Small intestine (tissue), 7 donors: ENCODE data around the gene SERPINA12. TPM values are rescaled to one million over a fixed set of nuclear protein-coding genes. Genes with fewer than 3 reads are reported as not detected.

Source experiments
- DNase-seq, 2 donors: peaks; one replicate each; pipeline versions ENCODE4 v3.0.0 to v3.0.0-alpha.2; 2013
- FAIRE-seq: peaks from 2 replicates; lab custom pipeline; 2012; peaks lifted over from hg19 to GRCh38; lab: Jason Lieb, UNC
- H3K27ac ChIP-seq, 3 donors: one replicate each; pipeline ENCODE4 v1.5.1; 2013; ENCODE audit warnings: low read length in 2 of 3, mild to moderate bottlenecking in 2 of 3, control low read depth in 1 of 3, inconsistent platforms in 1 of 3, low read depth in 1 of 3, moderate library complexity in 1 of 3
- H3K27me3 ChIP-seq, 3 donors: one replicate each; pipeline ENCODE4 v1.6.1; 2013; ENCODE audit warnings: low read length in 3 of 3, inconsistent platforms in 1 of 3; ENCODE audit not compliant: control insufficient read depth in 3 of 3, insufficient read depth in 3 of 3
- H3K36me3 ChIP-seq, 3 donors: one replicate each; pipeline ENCODE4 v1.6.1; 2013; ENCODE audit warnings: low read length in 3 of 3, inconsistent platforms in 1 of 3, low read depth in 1 of 3, mild to moderate bottlenecking in 1 of 3, moderate library complexity in 1 of 3; ENCODE audit not compliant: control insufficient read depth in 3 of 3, insufficient read depth in 2 of 3
- H3K4me1 ChIP-seq, 3 donors: one replicate each; pipeline ENCODE4 v1.6.1; 2013; ENCODE audit warnings: low read length in 2 of 3, inconsistent platforms in 1 of 3, low read depth in 1 of 3, mild to moderate bottlenecking in 1 of 3, moderate library complexity in 1 of 3; ENCODE audit not compliant: control insufficient read depth in 3 of 3, insufficient read depth in 2 of 3
- H3K4me3 ChIP-seq, 3 donors: one replicate each; pipeline ENCODE4 v1.5.1; 2013; ENCODE audit warnings: low read length in 3 of 3, control low read depth in 1 of 3, inconsistent platforms in 1 of 3, low read depth in 1 of 3, mild to moderate bottlenecking in 1 of 3, moderate library complexity in 1 of 3
- H3K9me3 ChIP-seq, 2 donors: one replicate each; pipeline ENCODE4 v1.6.1; 2013; ENCODE audit warnings: low read depth in 1 of 2, low read length in 1 of 2; ENCODE audit not compliant: control insufficient read depth in 2 of 2, insufficient read depth in 1 of 2
- WGBS, 3 donors: extraction: QIAGEN DNeasy Blood & Tissue Kit; methylation state at CpG; one replicate each; pipeline ENCODE4 v1.1.7; 2013; 5-methylcytosine and 5-hydroxymethylcytosine counted together
- polyA plus RNA-seq, 4 donors: library from polyadenylated mRNA; stranded (reverse) in 3 of 4; unstranded in 1 of 4; fragments of 200-250 nt in 3 of 4; fragments of 120-200 nt in 1 of 4; gene quantifications; one replicate each; pipeline versions ENCODE4 v1.2.1 to v1.2.3, GENCODE V29; 2013
- donor health status: healthy with polysubstance abuse.
- donor health status: control.
- donor health status: control.
- donor health status: Bipolar disorder and iron deficiency.
- donor health status: healthy.

SERPINA12 gene
- polyA plus RNA-seq, 4 donors: 0.54 to 0.67 TPM; not detected in 2

- Histone ChIP-seq H3K27ac (no peak overlapping the region), H3K27me3 (no peaks in the 10 kb centered on the region), H3K4me1 (no peaks in the 10 kb centered on the region), H3K4me3 (no peak overlapping the region), H3K36me3 (no peaks in the 10 kb centered on the region), H3K9me3 (no peaks in the 10 kb centered on the region)
- WGBS, 3 donors: 55 to 58% (median 57%) methylated on average over 3 of the region's 3 CpGs
- DNase-seq (no peak), FAIRE-seq (no peak)
Observed at GRCh38 chr14:94524093-94524492, 14.8 kb upstream of the SERPINA12 start.

- DNase-seq (no peak), FAIRE-seq (no peak)
- Histone ChIP-seq H3K4me1 (no peaks in the 10 kb centered on the region), H3K27me3 (no peaks in the 10 kb centered on the region), H3K36me3 (no peaks in the 10 kb centered on the region), H3K4me3 (no peak overlapping the region), H3K27ac (no peak overlapping the region), H3K9me3 (no peaks in the 10 kb centered on the region)
- 83 to 91% (median 86%) methylated on average over 8 of the region's 8 CpGs for WGBS, 3 donors
Observed at GRCh38 chr14:94523265-94523664, 14.0 kb upstream of the SERPINA12 start.

- WGBS, 3 donors: 70 to 84% (median 77%) methylated on average over 7 of the region's 7 CpGs
- no peak overlapping the region for H3K27ac ChIP-seq
- no peak overlapping the region for H3K4me3 ChIP-seq
- H3K27me3 ChIP-seq: no peaks in the 10 kb centered on the region
- H3K9me3 ChIP-seq: no peaks in the 10 kb centered on the region
- FAIRE-seq: no peak
- H3K36me3 ChIP-seq: no peaks in the 10 kb centered on the region
- DNase-seq: no peak
- H3K4me1 ChIP-seq: no peaks in the 10 kb centered on the region
Observed at GRCh38 chr14:94522115-94522724, 13.0 kb upstream of the SERPINA12 start.

- Histone ChIP-seq H3K27ac (no peak overlapping the region), H3K27me3 (no peaks in the 10 kb centered on the region), H3K4me1 (no peaks in the 10 kb centered on the region), H3K36me3 (no peaks in the 10 kb centered on the region), H3K4me3 (no peak overlapping the region), H3K9me3 (no peaks in the 10 kb centered on the region)
- 47 to 51% (median 48%) methylated on average over 5 of the region's 5 CpGs for WGBS, 3 donors
- FAIRE-seq: no peak
- DNase-seq: no peak
Observed at GRCh38 chr14:94521375-94522114, 12.3 kb upstream of the SERPINA12 start.

- 54 to 65% (median 64%) methylated on average over 7 of the region's 7 CpGs for WGBS, 3 donors
Observed at GRCh38 chr14:94517641-94518257, 8.5 kb upstream of the SERPINA12 start.

GRCh38 chr14:94517248-94517640, 8.0 kb upstream of the SERPINA12 start:
- DNase-seq: no peak
- no peak overlapping the region for H3K27ac ChIP-seq
- no peaks in the 10 kb centered on the region for H3K27me3 ChIP-seq
- FAIRE-seq: no peak
- H3K36me3 ChIP-seq: no peaks in the 10 kb centered on the region
- H3K4me1 ChIP-seq: no peaks in the 10 kb centered on the region
- WGBS, 3 donors: 73 to 75% (median 73%) methylated on average over 10 of the region's 10 CpGs
- no peaks in the 10 kb centered on the region for H3K9me3 ChIP-seq
- H3K4me3 ChIP-seq: no peak overlapping the region

More at GRCh38 chr14:94517641-94518257, 8.5 kb upstream of the SERPINA12 start:
- DNase-seq: no peak
- Histone ChIP-seq H3K4me3 (no peak overlapping the region), H3K4me1 (no peaks in the 10 kb centered on the region), H3K27me3 (no peaks in the 10 kb centered on the region), H3K27ac (no peak overlapping the region), H3K36me3 (no peaks in the 10 kb centered on the region), H3K9me3 (no peaks in the 10 kb centered on the region)
- FAIRE-seq: no peak

GRCh38 chr14:94515856-94516255, 6.6 kb upstream of the SERPINA12 start:
- H3K9me3 ChIP-seq: no peaks in the 10 kb centered on the region

GRCh38 chr14:94515426-94515825, 6.2 kb upstream of the SERPINA12 start:
- Histone ChIP-seq H3K27me3 (no peaks in the 10 kb centered on the region), H3K4me1 (no peaks in the 10 kb centered on the region), H3K36me3 (no peaks in the 10 kb centered on the region), H3K4me3 (no peak overlapping the region), H3K9me3 (no peaks in the 10 kb centered on the region), H3K27ac (no peak overlapping the region)
- WGBS, 3 donors: 79 to 85% (median 82%) methylated on average over 9 of the region's 9 CpGs
- DNase-seq: no peak
- FAIRE-seq: no peak

More at GRCh38 chr14:94515856-94516255, 6.6 kb upstream of the SERPINA12 start:
- FAIRE-seq (no peak), DNase-seq (no peak)
- H3K4me3 ChIP-seq: no peak overlapping the region
- no peaks in the 10 kb centered on the region for H3K4me1 ChIP-seq
- 83 to 90% (median 89%) methylated on average over 6 of the region's 6 CpGs for WGBS, 3 donors
- no peaks in the 10 kb centered on the region for H3K27me3 ChIP-seq
- H3K27ac ChIP-seq: no peak overlapping the region
- no peaks in the 10 kb centered on the region for H3K36me3 ChIP-seq
